LHCN-M2 (cell line): ENCODE results near the gene PDZD7. TPM values are rescaled to one million over a fixed set of nuclear protein-coding genes. Genes with fewer than 3 reads are reported as not detected.
A peak's percentile ranks its signal among the peaks of the same experiment; 100 is the strongest.

ENCODE experiments used
- DNase-seq: peaks from one replicate; pipeline ENCODE4 v3.0.0-alpha.2; 2012; ENCODE audit warnings: low read depth
- total RNA-seq: library from RNA; depleted of rRNA; stranded (reverse); fragments of >200 nt; gene quantifications from 2 replicates; pipeline ENCODE4 v1.2.3, GENCODE V29; 2014

The PDZD7 gene
- total RNA-seq, 1 experiment from 2014 or later, result 1.2 TPM

DNA sequence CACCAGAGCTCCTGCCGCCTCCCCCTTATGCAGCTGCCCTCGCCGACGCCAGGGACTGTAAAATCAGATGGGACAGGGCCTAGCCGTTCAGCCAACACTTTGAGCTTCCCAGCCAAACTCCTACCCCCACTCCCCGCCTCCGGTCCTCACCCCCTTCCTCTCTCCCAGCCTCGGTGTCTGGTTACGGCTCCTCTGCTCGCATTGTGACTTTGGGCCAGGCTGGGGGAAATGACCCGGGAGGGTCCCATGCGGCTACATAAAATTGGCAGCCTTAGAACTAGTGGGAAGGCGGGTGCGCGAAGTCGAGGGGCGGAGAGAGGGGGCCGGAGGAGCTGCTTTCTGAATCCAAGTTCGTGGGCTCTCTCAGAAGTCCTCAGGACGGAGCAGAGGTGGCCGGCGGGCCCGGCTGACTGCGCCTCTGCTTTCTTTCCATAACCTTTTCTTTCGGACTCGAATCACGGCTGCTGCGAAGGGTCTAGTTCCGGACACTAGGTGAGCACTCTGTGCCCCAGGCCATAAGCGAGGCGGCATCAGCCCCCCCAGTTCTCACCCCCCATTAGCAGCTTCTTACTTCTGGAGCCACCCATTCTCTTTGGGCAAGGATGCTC lies 30.8 kb upstream of the PDZD7 start, which contains the start of gene KAZALD1:
KAZALD1 (plus strand) TSS at position 366 of the 608 bp plus-strand sequence. CDS start 604 bp downstream, outside the sequence.
- no peak for DNase-seq

DNA sequence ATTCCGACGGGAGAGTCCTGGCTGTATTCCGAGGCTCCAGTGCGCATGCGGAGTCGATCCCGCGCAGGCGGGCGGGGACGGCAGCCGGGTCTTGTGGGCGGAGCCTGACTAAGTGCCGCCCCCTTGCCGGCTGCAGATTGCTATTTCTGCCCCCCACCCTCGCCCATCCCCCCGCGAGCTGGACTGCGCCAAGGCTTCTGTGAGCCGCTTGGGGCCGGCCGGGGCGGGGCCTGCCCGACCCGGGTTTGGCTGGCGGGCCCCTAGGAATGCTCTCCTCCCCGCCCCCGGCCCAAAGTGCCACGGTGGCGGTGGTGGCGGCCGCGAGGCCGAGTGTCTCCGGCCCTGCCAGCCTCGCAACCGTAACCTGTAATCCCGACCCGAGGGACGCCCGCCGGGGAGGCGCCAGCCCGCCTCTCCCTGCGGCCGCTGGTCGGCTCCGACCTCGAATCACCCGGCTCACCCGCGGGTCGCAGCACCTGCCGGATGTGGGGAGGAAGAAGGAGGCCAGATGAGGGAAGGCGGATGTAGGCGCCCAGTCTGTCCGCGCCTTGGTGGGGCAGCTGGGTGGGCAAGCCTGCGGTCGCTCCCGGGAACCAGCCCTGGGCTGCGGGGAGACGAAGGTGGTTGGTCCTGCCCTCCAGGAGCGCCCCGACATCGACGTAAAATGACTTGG lies 30.2 kb upstream of the PDZD7 start:
- peak; percentile 92 for DNase-seq

DNA sequence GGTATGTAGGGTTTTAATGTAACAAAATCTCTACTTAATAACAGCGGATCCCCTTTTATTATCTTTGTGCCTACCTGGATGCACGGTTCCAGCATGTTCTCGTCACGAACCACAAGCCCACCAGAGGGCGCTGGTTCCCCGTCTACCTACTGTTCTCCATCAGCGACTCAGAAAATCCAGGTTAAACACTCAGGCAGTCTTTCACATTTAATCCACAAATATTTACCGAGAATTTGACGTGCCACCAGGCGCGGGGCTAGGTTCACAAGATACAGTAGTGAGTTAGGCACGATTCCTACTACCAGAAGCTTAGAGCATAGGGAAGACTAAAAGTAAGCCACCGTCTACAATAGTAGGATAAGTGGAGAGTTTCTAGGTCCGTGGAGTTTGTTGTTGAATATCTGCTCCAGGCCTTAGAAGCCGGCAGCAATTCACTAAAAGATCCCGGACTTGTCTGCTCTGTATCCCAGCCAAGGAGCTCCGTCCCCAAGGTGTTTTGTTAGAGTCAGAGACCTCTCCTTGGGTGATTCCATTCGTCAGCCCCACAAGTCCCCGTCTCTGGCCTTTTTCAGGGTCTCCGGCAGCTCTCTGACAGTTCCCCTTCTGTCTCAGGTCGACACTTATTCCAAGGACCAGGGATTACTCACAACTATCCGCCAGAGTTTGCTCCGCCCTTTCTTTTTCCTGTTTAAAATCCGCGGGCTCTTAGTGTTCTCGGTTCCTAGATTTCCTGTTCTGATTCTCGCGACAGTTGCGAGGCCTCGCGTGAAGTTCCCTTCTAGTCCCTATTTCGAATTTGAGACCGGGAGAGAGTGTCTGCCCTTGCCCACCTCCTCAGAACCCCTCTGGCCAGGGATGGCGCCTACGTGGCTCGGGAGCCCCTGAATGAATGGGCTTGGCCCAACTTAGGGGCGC lies 29.4 kb upstream of the PDZD7 start:
- peak; percentile 96 for DNase-seq

DNA sequence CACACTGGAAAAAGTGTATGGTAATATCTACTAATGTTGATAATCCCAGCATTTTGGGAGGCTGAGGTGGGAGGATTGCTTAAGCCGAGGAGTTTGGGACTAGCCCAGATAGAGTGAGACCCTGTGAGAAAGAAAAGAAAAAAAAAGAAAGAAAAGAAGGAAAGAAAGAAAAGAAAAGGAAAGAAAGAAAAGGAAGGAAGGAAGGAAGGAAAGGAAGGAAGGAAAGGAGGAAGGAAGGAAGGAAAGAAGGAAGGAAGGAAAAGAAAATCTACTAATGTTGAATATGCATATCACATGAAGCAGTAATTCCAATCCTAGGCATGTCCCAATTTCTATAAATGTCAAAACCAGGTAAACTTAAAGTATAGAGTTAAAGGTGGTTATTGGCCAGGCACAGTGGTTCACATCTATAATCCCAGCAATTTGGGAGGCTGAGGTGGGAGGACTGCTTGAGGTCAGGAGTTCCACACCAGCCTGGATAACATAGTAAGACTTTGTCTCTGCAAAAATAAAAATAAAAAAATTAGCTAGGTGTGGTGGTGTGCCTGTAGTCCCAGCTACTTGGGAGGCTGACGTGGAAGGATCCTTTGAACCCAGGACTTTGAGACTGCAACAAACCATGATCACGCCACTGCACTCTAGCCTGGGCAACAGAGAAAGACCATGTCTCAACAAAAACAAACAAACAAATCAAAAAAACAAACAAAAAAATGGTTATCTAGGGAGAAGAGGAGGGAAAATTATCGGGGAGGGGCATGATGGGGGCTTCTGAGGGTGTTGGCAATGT lies 25.6 kb upstream of the PDZD7 start:
- DNase-seq, result no peak

DNA sequence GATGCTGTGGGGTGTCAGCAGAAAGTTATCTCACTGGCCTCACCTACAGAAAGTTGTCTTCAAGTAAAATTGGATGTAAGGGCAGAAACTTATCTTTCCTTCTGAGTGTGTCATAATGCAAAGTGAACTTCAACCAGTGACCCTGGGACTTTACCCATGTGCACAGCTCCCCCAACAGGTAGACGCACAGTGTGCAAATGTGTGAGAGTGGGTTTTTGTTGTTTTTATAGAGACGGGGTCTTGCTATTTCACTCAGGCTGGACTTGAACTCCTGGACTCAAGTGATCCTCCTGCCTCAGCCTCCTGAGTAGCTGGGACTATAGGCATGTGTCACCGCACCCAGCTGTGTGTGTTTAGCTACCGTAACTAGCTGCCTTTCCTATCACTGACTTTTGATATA lies 24.5 kb upstream of the PDZD7 start:
- no peak for DNase-seq

DNA sequence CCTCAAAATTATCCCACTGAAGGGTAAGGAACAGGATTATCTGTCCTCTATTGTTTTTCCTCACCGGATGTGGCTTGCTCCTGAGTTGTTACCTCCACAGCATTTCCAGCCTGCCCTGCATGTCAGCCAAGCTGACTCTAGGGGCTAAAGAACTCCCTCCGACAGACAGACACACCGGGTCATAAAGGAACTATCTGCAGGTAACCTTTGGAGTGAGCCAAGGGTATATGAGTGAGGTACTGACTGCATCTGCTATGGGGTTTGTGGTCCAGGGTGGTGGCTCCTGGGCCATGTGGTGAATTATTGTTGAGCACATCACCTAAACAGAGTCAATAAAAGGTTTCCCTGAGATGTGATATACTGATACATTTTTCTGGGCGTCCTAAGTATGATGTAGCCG lies 23.9 kb upstream of the PDZD7 start:
- no peak for DNase-seq

DNA sequence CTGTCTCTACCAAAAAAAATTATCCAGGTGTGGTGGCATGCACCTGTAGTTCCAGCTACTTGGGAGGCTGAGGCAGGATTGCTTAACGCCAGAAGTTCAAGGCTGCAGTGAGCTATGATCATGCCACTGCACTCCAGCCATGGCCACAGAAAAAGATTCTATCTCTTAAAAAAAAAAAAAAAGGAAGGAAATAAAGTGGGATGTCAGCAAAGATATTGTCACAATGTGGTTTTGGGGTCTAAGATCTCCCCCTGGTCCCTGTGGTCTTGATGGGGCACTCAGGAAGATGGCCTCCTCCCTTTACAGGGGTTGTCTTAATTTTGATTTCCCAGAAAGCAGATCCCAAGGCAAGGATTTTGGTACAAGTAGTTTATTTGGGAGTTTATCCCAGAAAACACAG lies 23.4 kb upstream of the PDZD7 start:
- DNase-seq, result no peak

DNA sequence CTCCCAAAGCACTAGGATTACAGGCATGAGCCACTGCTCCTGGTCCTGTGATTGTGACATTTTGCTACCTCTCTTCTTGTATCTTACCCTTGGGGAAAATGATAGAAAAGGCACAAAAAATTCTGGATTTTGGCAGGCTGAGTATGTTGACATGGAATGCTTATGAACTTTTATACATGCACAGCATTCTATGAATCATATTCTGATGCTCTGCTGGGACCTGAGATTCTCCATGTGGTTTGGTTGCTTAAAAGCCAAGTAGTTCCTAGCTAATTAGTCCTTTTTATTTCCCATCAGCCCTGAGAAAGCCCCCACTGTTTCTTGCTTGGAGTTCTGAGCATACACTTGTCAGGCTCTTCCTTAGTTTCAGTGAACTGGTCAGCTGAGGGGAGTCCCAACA lies 22.6 kb upstream of the PDZD7 start:
- peak; percentile 54 for DNase-seq

DNA sequence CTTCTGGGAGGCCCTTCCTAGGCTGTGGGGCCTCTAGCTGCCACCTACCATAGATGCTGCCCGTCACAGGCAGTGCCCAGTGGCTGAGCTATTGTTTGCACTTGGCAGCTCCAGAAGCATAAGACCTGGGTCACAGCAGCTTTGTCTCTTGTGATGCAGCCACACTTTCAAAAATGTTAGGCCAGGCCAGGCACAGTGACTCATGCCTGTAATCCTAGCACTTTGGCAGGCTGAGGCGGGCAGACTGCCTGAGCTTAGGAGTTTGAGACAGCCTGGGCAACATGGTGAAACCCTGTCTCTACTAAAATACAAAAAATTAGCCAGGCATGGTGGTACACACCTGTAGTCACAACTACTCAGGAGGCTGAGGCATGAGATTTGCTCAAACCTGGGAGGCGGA lies 21.4 kb upstream of the PDZD7 start:
- DNase-seq, result peak; percentile 84

DNA sequence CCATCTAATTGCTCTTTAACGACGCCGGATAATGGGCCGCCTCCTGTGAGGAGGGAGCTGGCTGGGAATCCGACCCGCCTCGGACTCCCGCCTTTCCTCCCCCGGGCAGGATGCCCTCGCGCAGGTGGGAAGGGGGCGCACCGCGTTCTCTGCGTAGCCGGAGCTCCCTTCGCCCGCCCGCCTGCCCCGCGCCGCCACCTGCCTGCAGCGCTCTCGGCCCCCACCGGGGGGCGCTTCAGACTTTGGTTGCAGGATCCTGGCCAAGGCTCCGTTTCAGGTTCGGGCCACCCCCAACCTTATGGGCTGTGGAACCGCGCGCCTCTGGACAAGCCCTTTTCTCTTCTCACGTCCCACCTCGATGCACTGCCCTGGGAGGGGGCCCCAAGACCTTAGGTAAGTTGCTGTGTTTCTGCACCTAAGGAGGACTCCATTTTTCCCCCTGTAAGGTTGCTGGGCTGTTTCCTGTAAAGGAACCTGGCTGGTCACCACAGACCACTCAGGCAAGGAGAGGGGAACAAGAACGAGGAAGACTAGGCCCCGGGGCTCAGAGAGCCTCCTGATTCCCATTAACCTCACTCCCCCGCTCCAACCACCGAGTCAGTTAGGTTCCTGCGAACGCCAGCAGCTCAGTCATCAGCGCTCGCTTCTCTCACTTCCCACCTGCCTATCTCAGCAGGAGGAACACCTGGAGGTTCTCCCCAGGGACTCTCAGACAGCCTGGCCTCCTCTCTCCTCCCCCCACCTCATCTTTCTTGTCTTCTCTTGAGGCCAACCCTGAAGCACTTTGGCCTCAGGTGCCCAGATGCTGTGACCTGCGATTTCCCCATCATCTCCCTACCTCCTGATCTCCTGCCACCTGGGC lies 19.5 kb upstream of the PDZD7 start:
- no peak for DNase-seq

DNA sequence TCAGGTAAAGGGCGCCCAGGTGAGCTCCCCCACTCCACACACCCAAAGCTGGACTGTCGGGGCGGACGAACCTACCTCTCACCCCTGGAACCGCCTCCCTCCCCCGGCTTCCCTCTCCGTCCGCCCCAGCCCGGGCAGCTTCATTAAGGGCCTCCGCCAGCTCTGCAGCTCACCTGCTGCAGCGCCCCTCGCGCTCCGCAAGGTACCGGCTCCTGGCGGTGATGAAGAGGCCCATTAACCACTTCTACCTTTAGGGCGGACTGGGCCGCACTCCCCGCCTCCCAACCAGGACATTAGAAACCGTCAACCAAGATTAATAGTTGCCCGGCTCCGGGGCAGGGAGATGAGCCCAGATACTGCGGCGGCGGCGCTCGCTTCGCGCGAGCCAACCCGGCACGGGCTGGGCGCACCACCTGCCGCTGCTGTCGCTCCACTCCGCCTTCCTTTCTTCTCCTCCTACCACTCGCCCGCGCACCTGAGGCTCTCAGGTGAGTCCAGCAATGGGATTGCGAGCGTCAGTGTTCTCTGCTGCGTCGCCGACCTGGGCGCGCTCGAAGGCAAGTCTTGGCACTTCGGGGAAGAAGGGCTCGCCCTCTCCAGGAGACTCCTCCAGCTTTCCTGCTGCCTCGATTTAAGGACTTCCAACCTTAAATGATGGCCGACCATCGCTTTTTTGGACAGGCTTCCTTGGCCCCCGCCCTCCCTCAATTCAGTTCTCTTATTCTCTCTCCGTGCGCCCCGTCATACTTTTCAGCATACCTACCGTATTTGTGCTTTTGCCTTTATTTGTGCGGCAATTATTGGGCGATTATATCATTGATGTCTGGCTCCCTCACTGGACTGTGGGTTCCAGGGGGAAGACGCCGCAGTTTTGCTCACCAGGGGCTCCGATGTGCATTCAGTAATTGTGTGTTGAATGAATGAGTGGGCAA lies 17.3 kb upstream of the PDZD7 start:
- no peak for DNase-seq

DNA sequence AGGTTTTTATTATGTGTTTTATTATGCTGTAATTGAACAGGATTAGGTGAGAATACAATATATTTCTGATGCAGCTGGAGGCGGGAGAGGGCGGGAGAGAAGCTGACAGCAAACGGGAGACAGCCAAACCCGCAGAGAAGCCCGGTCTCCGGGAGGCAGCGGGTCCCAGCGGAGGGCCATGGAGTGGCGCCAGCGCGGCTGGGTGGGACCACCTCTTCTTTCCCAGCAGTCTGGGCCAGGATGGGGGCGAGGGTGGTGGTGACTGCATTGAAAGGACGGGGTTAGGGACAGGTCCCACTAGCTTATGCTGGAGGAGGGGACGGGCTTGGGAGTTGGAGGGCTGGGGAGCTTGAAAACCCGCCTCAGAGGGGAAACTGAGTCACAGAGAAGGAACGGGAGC lies 16.3 kb upstream of the PDZD7 start:
- DNase-seq, result no peak

DNA sequence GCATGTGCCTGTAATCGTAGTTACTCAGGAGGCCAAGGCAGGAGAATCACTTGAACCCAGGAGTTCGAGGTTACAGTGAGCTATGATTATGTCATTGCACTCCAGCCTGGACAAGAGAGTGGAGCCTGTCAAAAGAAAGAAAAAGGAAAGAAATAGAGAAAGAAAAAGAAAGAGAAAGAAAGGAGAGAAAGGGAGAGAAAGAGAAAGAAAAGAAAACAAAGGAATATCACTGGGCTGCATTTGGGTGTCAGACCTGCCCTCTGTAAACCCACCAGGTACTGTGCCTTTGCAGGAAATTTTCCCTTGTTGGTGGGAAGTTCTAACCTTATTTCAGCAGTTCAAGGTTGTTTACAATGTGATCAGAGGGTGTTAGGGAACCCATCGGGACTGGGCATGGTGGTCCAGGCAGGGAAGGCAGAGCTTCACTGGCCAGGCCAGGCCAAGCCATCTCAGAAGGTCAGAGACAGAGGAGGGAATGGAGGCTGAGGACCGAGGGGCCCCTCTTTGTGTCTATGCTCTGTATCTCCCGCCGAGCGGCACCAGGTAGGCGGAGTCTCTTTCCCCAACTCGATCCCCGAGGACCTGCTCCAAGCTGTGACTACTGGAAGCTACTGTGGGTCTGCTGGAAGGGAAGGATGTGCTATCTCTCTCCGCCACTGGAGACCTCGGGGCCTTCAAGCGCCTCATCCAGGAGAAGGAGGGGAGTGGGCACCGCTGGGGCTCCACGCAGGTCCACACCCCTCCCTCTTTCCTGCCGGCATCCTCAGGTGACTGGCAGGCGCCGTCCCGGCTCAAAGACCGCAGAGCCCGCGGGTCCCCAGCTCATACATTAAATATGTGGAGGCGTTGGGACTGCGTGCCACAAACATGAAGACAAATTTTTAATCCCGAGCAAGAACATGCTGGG lies 15.7 kb upstream of the PDZD7 start:
- no peak for DNase-seq

DNA sequence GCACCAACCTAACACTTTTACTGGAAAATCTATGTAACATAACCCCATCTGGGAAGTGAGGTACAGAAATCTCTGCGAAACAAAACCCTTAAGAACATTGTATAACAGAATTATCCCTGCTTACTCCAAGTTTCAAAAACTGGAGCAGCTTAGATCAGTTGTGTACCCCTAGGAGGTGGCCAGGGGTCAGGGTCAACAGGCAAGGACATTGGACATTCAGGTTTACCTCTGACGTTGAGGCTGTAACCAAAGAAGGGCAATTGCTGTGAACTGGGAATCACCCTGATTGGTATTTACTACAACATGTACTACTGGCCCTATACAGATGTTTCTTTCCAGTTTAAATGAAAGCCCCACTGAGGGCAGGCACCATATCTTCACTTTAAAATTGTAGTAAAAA lies 13.2 kb upstream of the PDZD7 start:
- DNase-seq, result no peak

DNA sequence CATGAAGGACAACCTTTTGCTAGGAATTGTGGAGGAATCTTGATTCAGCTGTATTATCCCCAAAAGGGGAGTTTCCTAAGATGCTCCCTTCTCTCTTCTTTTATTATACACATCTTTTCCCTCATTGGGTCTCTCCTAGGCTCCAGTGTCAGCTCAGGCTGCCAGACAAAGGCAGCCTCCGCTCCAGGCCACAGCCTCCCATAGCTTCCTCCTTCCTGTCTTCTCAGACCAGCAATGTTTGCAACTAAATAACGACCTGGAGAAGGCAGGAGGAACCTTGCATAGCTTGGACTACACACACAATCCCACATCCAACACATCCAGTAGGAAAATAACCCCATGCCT lies 12.4 kb upstream of the PDZD7 start:
- peak; percentile 17 for DNase-seq

DNA sequence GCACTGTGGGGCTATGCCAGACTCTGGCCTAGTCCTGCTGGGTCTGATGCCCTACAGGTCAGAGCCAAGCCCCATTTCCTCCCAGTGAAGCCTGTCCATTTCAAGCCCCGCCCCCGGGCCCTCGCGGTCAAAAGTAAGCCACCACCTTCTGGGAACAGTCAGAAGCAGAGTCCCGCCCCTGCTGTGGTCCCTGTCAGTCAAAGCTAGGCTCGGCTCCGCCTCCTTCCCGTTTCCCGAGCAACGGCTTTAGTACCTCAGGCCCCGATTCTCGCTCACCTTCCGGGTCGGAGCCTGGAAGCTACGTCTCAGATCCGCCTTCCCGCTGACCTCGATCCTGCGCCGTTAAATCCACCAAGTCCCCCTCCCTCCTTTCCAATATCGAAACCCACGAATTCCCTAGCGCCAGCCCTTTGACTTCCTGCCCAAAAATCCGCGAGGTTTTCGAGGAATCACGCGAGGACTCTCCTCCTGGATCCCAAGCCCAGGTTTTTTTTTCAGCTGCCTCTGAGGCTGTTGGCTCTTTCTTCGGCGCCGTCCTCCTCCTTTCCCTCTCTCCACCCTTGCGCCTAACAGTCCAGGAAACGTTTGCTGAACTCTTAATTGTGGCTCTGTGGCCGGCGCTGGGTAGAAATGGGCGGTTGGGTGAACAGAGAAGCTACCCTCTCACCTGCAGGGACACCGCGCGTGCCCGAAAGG lies 11.9 kb upstream of the PDZD7 start:
- DNase-seq, result peak; percentile 98

DNA sequence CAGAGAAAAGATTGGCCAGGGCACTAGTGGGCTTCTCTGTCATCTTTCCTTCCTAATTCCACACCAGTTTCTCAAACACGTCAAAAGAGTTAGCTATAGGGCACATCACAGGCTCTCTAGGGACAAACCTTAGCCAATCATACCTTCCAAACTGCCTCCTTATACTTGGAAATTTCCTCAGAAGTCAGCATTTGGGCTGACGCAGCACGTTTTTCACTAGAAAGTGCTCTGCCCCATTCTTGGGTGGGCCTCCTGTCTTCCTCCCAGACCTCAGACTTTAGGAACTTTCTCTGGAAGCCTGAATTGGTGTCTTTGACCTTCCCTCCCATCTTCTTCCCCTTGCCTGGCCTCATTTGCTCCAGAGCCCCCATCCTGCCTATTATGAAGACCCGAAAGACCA lies 11.2 kb upstream of the PDZD7 start:
- DNase-seq, result no peak

DNA sequence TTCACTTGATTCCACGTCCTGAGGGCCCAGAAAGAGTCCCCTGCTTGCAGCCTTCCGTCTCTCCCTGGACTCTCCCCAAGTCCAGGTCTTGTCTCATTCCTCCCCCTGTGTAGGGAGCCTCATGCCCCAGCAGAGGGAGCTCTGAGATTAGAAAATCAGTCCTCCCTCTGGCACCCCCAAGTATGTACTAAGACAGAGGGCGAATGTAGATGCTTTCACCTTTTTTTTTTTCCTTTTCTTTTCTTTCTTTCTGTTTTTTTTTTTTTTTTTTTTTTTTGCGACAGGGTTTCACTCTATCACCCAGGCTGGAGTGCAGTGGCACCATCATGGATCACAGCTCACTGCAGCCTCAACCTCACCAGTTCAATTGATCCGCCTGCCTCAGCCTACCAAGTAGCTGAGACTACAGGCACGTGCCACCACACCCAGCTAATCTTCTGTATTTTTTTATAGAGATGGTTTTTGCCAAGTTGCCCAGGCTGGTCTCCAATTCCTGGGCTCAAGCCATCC lies 10.4 kb upstream of the PDZD7 start:
- peak; percentile 88 for DNase-seq
